HUES64 (cell line): ENCODE data around the gene LDB3.

Source experiments
- H3K27ac ChIP-seq: 2 replicates; pipeline ENCODE4 v1.7.0; 2013; ENCODE audit warnings: low read depth, low read length, inconsistent platforms
- H3K27me3 ChIP-seq: 2 replicates; pipeline ENCODE4 v1.6.1; 2013; ENCODE audit warnings: mild to moderate bottlenecking, low read length; ENCODE audit not compliant: insufficient read depth
- H3K36me3 ChIP-seq: 2 replicates; pipeline ENCODE4 v1.6.1; 2013; ENCODE audit warnings: mild to moderate bottlenecking, low read length; ENCODE audit not compliant: insufficient read depth
- H3K4me1 ChIP-seq: 2 replicates; pipeline ENCODE4 v1.6.1; 2013; ENCODE audit warnings: mild to moderate bottlenecking, low read length, moderate library complexity; ENCODE audit not compliant: insufficient read depth
- H3K4me3 ChIP-seq: 2 replicates; pipeline ENCODE4 v1.5.1; 2013; ENCODE audit warnings: mild to moderate bottlenecking, low read length, moderate library complexity
- H3K9ac ChIP-seq: 2 replicates; pipeline ENCODE4 v1.6.1; 2013; ENCODE audit warnings: mild to moderate bottlenecking, low read depth, low read length
- H3K9me3 ChIP-seq: 2 replicates; pipeline ENCODE4 v1.6.1; 2013; ENCODE audit warnings: low read depth, low read length; ENCODE audit not compliant: insufficient read depth
- WGBS: fragments of 150-250, 120-280 bp; methylation state at CpG from one replicate; pipeline ENCODE4 v1.1.7; 2013; ENCODE audit warnings: missing lambda C conversion rate; 5-methylcytosine and 5-hydroxymethylcytosine counted together

LDB3 gene

GRCh38 chr10:86659161-86659691, 9.1 kb upstream of the LDB3 start:
- 92% methylated on average over 19 of the region's 19 CpGs for WGBS
- H3K9ac ChIP-seq: no peak overlapping the region
- no peaks in the 10 kb centered on the region for H3K4me1 ChIP-seq
- no peak overlapping the region for H3K4me3 ChIP-seq
- H3K9me3 ChIP-seq: no peaks in the 10 kb centered on the region
- H3K36me3 ChIP-seq: no peaks in the 10 kb centered on the region
- H3K27ac ChIP-seq: no peak overlapping the region
- H3K27me3 ChIP-seq: no peaks in the 10 kb centered on the region

- WGBS: 88% methylated on average over 17 of the region's 17 CpGs
- no peaks in the 10 kb centered on the region for H3K27me3 ChIP-seq
- H3K9ac ChIP-seq: no peak overlapping the region
- H3K9me3 ChIP-seq: no peaks in the 10 kb centered on the region
- H3K4me1 ChIP-seq: no peaks in the 10 kb centered on the region
- no peaks in the 10 kb centered on the region for H3K36me3 ChIP-seq
- no peak overlapping the region for H3K4me3 ChIP-seq
- no peak overlapping the region for H3K27ac ChIP-seq
Measured at GRCh38 chr10:86659721-86660453, 8.4 kb upstream of the LDB3 start.

DNA sequence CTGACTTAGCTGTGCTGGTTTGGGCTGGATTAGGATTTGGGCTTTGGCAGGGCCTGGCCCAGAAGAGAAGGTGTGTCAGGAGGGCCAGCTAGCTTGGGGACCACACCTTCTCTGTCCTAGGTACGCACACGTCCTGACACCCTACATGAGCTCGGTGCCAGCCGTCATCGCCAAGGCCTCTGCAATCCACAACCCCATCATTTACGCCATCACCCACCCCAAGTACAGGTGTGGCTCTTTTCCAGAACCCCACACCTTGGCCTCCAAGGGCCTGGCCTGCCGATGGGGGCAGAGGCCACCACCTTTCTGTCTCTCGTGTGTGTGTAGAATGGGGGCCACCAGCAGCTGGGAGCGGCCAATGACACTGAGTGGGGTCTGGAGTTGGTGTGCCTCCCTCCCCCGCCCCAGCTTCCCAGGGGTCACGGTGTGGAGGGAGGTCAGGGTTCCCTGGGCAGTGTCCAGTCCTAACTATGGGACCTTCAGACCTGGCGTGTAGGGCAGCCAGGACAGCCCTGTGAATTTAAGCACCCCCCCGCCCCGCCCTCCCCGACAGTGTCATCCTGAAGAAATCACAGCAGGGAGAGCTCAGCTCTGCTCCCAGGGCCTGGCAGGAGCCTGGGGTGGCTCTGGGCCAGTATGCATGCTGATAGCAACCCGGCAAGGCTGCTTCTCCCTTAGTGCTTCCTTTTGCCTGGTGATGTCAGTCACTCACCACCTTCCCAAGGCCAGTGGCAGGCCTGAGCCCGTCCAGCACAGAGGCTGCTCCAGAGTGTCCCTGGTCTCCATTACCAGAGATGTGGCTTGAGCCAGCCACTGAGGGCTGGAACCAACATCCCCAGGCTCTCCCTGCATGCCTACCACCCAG, 6.9 kb upstream of the LDB3 start:
- WGBS: 89% methylated on average over 17 of the region's 17 CpGs
- Histone ChIP-seq H3K36me3 (no peaks in the 10 kb centered on the region), H3K27me3 (no peaks in the 10 kb centered on the region), H3K4me1 (no peaks in the 10 kb centered on the region), H3K9me3 (no peaks in the 10 kb centered on the region), H3K4me3 (no peak overlapping the region), H3K27ac (no peak overlapping the region), H3K9ac (no peak overlapping the region)

GRCh38 chr10:86662186-86663045, 5.9 kb upstream of the LDB3 start:
- H3K36me3 ChIP-seq: no peaks in the 10 kb centered on the region
- no peak overlapping the region for H3K27ac ChIP-seq
- H3K4me3 ChIP-seq: no peak overlapping the region
- H3K9ac ChIP-seq: no peak overlapping the region
- H3K9me3 ChIP-seq: no peaks in the 10 kb centered on the region
- 89% methylated on average over 19 of the region's 19 CpGs for WGBS
- H3K4me1 ChIP-seq: no peaks in the 10 kb centered on the region
- H3K27me3 ChIP-seq: no peaks in the 10 kb centered on the region

GRCh38 chr10:86663046-86663345, 5.3 kb upstream of the LDB3 start:
- Histone ChIP-seq H3K27ac (no peak overlapping the region), H3K27me3 (no peaks in the 10 kb centered on the region), H3K4me3 (no peak overlapping the region), H3K36me3 (no peaks in the 10 kb centered on the region), H3K4me1 (0 out of 2 replicates have a peak, but pooled peaks cover 2% of the 10 kb centered on the region), H3K9me3 (no peaks in the 10 kb centered on the region), H3K9ac (no peak overlapping the region)
- 73% methylated on average over 8 of the region's 8 CpGs for WGBS

GRCh38 chr10:86663576-86664339, 4.6 kb upstream of the LDB3 start:
- H3K9ac ChIP-seq: no peak overlapping the region
- H3K9me3 ChIP-seq: no peaks in the 10 kb centered on the region
- no peak overlapping the region for H3K4me3 ChIP-seq
- no peaks in the 10 kb centered on the region for H3K36me3 ChIP-seq
- H3K4me1 ChIP-seq: peaks cover 10% of the 10 kb centered on the region; the same call in 1 of the 2 replicates
- H3K27ac ChIP-seq: no peak overlapping the region
- 93% methylated on average over 10 of the region's 10 CpGs for WGBS
- no peaks in the 10 kb centered on the region for H3K27me3 ChIP-seq

DNA sequence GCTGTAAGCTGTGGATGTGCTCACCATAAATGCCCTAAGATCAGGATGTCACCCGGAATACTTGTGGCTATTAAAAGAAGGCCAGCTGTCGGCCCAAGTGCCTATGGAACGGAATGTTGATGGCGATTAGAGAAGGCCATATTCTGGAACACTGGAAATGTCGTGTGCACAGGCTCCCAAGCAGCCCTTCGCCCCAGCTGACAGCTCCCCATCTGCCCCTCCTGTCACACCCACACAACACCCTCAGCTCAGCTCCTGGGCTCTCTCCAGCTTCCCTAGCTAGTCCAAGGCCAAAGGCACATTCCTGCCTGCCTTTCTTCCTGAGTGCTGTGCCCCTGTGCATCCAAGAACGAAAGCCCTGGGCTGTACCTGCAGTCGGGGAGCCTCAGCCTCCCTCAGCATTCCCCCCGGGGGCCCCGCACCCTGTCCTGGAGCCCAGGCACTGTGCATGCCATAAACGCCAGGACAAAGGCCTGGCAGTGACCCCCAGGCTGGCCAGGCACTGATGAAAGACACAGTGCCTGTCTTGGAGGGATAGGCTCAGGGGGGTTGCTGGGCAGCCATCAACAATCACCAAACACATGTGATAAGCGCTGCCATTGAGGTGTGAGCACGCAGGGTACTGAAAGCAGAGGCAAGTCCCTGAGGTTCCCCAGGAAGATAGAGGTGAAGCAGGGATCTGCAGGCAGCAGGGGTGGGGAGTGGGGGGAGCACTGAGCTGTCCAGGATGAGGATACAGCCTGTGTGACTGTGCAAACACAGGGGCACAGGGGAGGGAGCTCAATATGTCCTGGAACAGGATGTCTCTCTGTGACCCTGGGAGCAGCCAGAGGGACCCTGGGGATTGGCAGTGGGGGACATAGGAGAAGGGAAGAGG, 3.7 kb upstream of the LDB3 start:
- no peaks in the 10 kb centered on the region for H3K27me3 ChIP-seq
- peaks cover 10% of the 10 kb centered on the region; the same call in 1 of the 2 replicates for H3K4me1 ChIP-seq
- WGBS: 77% methylated on average over 13 of the region's 13 CpGs

GRCh38 chr10:86665218-86665607, 3.1 kb upstream of the LDB3 start:
- H3K4me1 ChIP-seq: peaks cover 10% of the 10 kb centered on the region; the same call in 1 of the 2 replicates
- no peaks in the 10 kb centered on the region for H3K27me3 ChIP-seq
- H3K4me3 ChIP-seq: no peak overlapping the region
- H3K9ac ChIP-seq: no peak overlapping the region
- 84% methylated on average over 7 of the region's 7 CpGs for WGBS
- H3K9me3 ChIP-seq: no peaks in the 10 kb centered on the region
- H3K27ac ChIP-seq: no peak overlapping the region
- no peaks in the 10 kb centered on the region for H3K36me3 ChIP-seq

More for the DNA sequence above, 3.7 kb upstream of the LDB3 start:
- no peak overlapping the region for H3K27ac ChIP-seq
- no peaks in the 10 kb centered on the region for H3K36me3 ChIP-seq
- H3K4me3 ChIP-seq: no peak overlapping the region
- no peak overlapping the region for H3K9ac ChIP-seq
- H3K9me3 ChIP-seq: no peaks in the 10 kb centered on the region

GRCh38 chr10:86665868-86666267, 2.4 kb upstream of the LDB3 start:
- H3K27me3 ChIP-seq: no peaks in the 10 kb centered on the region
- peaks cover 12% of the 10 kb centered on the region; the same call in 1 of the 2 replicates for H3K4me1 ChIP-seq
- H3K9ac ChIP-seq: no peak overlapping the region
- H3K36me3 ChIP-seq: no peaks in the 10 kb centered on the region
- H3K9me3 ChIP-seq: no peaks in the 10 kb centered on the region
- H3K4me3 ChIP-seq: no peak overlapping the region
- no peak overlapping the region for H3K27ac ChIP-seq
- WGBS: 83% methylated on average over 12 of the region's 12 CpGs

GRCh38 chr10:86666538-86666937, 1.8 kb upstream of the LDB3 start:
- H3K27me3 ChIP-seq: no peaks in the 10 kb centered on the region
- H3K27ac ChIP-seq: no peak overlapping the region
- H3K4me1 ChIP-seq: peaks cover 18% of the 10 kb centered on the region; the same call in 1 of the 2 replicates
- H3K9me3 ChIP-seq: no peaks in the 10 kb centered on the region
- WGBS: 78% methylated on average over 7 of the region's 7 CpGs
- H3K4me3 ChIP-seq: no peak overlapping the region
- no peak overlapping the region for H3K9ac ChIP-seq
- H3K36me3 ChIP-seq: no peaks in the 10 kb centered on the region
